ENCODE data around the gene TOMM40L.

TOMM40L gene

GRCh38 chr1:161188381-161188780, 37.5 kb upstream of the TOMM40L start:
- Histone ChIP-seq H3K4me3 (ENCODE audit: low read length in 2 of 2) (no peak overlapping the region), H3K27me3 (ENCODE audit: control insufficient read depth in 1 of 2, insufficient read depth in 2 of 2, low read length in 2 of 2) (no peaks in the 10 kb centered on the region), H3K9me3 (ENCODE audit: control insufficient read depth in 2 of 2, low read length in 2 of 2) (no peaks in the 10 kb centered on the region), H3K27ac (ENCODE audit: low read length) (no peak overlapping the region), H3K4me1 (ENCODE audit: control insufficient read depth, insufficient read depth, low read length) (peaks cover 21% of the 10 kb centered on the region), H3K36me3 (ENCODE audit: control insufficient read depth in 2 of 2, insufficient read depth in 2 of 2, low read length in 2 of 2) (peaks cover 0 to 6% of the 10 kb centered on the region in 2 donors), H3K9ac (ENCODE audit: low read length in 2 of 2) (no peak overlapping the region)

DNA sequence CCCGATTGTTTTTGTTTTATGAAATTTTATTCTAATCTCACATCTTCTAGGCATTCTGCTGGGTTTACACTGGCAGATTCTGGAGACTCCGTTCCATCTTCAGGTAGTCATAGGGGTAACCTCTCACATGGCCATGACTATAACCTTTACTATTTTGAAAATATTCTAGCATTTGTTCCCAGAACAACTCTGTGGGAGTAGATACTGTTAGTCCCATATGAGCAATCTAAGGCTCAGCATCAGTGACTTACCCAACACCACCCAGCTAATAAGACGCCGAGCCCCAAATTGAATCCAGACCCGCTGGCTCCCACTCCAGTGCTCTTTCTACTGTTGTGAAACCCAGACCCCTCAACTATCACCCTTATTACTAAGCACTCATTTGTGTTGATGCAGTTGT, 36.8 kb upstream of the TOMM40L start:
- Histone ChIP-seq H3K27me3 (ENCODE audit: control insufficient read depth in 1 of 2, insufficient read depth in 2 of 2, low read length in 2 of 2) (no peaks in the 10 kb centered on the region), H3K4me1 (ENCODE audit: control insufficient read depth, insufficient read depth, low read length) (peaks cover 21% of the 10 kb centered on the region), H3K9ac (ENCODE audit: low read length in 2 of 2) (no peak overlapping the region), H3K4me3 (ENCODE audit: low read length in 2 of 2) (no peak overlapping the region), H3K27ac (ENCODE audit: low read length) (no peak overlapping the region), H3K9me3 (ENCODE audit: control insufficient read depth in 2 of 2, low read length in 2 of 2) (no peaks in the 10 kb centered on the region), H3K36me3 (ENCODE audit: control insufficient read depth in 2 of 2, insufficient read depth in 2 of 2, low read length in 2 of 2) (peaks cover 0 to 6% of the 10 kb centered on the region in 2 donors)

GRCh38 chr1:161190962-161191521, 34.8 kb upstream of the TOMM40L start:
- Histone ChIP-seq H3K36me3 (ENCODE audit: control insufficient read depth in 2 of 2, insufficient read depth in 2 of 2, low read length in 2 of 2) (peaks cover 0 to 17% of the 10 kb centered on the region in 2 donors), H3K4me1 (ENCODE audit: control insufficient read depth, insufficient read depth, low read length) (peaks cover 18% of the 10 kb centered on the region), H3K27ac (ENCODE audit: low read length) (no peak overlapping the region)

DNA sequence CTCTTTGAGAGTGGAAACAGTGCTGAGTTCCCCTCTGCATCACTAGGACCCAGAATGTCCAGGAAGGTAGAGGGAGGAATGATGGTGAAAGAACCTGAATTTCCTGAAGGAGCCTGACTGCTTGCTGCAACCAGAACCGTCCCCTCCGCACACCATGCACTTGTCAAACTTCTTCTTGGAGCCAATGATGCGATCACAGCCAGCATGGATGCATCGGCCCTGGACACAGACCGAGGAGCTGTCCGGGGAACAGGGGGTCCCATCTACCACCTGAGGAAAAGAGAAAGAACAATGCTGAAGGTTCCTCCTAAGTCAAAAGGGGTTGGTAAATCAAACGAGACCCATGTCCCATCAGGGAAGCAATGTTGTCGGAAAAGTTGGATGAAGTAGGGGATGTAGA, 33.9 kb upstream of the TOMM40L start:
- no peaks in the 10 kb centered on the region for H3K27me3 ChIP-seq (ENCODE audit: control insufficient read depth in 1 of 2, insufficient read depth in 2 of 2, low read length in 2 of 2)
- no peak overlapping the region for H3K4me3 ChIP-seq (ENCODE audit: low read length in 2 of 2)
- H3K36me3 ChIP-seq (ENCODE audit: control insufficient read depth in 2 of 2, insufficient read depth in 2 of 2, low read length in 2 of 2) = peaks cover 0 to 18% of the 10 kb centered on the region in 2 donors
- no peaks in the 10 kb centered on the region for H3K9me3 ChIP-seq (ENCODE audit: control insufficient read depth in 2 of 2, low read length in 2 of 2)
- H3K4me1 ChIP-seq (ENCODE audit: control insufficient read depth, insufficient read depth, low read length) = peaks cover 24% of the 10 kb centered on the region
- no peak overlapping the region for H3K9ac ChIP-seq (ENCODE audit: low read length in 2 of 2)
- H3K27ac ChIP-seq (ENCODE audit: low read length) = no peak overlapping the region

More at GRCh38 chr1:161190962-161191521, 34.8 kb upstream of the TOMM40L start:
- Histone ChIP-seq H3K27me3 (ENCODE audit: control insufficient read depth in 1 of 2, insufficient read depth in 2 of 2, low read length in 2 of 2) (no peaks in the 10 kb centered on the region), H3K9ac (ENCODE audit: low read length in 2 of 2) (no peak overlapping the region), H3K4me3 (ENCODE audit: low read length in 2 of 2) (no peak overlapping the region), H3K9me3 (ENCODE audit: control insufficient read depth in 2 of 2, low read length in 2 of 2) (no peaks in the 10 kb centered on the region)

GRCh38 chr1:161192476-161193465, 33.1 kb upstream of the TOMM40L start:
- Histone ChIP-seq H3K36me3 (ENCODE audit: control insufficient read depth in 2 of 2, insufficient read depth in 2 of 2, low read length in 2 of 2) (peaks cover 0 to 18% of the 10 kb centered on the region in 2 donors), H3K9me3 (ENCODE audit: control insufficient read depth in 2 of 2, low read length in 2 of 2) (no peaks in the 10 kb centered on the region), H3K27me3 (ENCODE audit: control insufficient read depth in 1 of 2, insufficient read depth in 2 of 2, low read length in 2 of 2) (no peaks in the 10 kb centered on the region), H3K4me1 (ENCODE audit: control insufficient read depth, insufficient read depth, low read length) (peaks cover 28% of the 10 kb centered on the region), H3K9ac (ENCODE audit: low read length in 2 of 2) (no peak overlapping the region), H3K27ac (ENCODE audit: low read length) (no peak overlapping the region), H3K4me3 (ENCODE audit: low read length in 2 of 2) (no peak overlapping the region)

GRCh38 chr1:161193561-161194235, 32.2 kb upstream of the TOMM40L start:
- Histone ChIP-seq H3K27ac (ENCODE audit: low read length) (no peak overlapping the region), H3K36me3 (ENCODE audit: control insufficient read depth in 2 of 2, insufficient read depth in 2 of 2, low read length in 2 of 2) (peaks cover 0 to 18% of the 10 kb centered on the region in 2 donors), H3K4me1 (ENCODE audit: control insufficient read depth, insufficient read depth, low read length) (peaks cover 37% of the 10 kb centered on the region), H3K9me3 (ENCODE audit: control insufficient read depth in 2 of 2, low read length in 2 of 2) (no peaks in the 10 kb centered on the region), H3K9ac (ENCODE audit: low read length in 2 of 2) (no peak overlapping the region), H3K4me3 (ENCODE audit: low read length in 2 of 2) (no peak overlapping the region), H3K27me3 (ENCODE audit: control insufficient read depth in 1 of 2, insufficient read depth in 2 of 2, low read length in 2 of 2) (no peaks in the 10 kb centered on the region)

- Histone ChIP-seq H3K4me1 (ENCODE audit: control insufficient read depth, insufficient read depth, low read length) (peaks cover 51% of the 10 kb centered on the region), H3K27ac (ENCODE audit: low read length) (no peak overlapping the region), H3K36me3 (ENCODE audit: control insufficient read depth in 2 of 2, insufficient read depth in 2 of 2, low read length in 2 of 2) (peaks cover 0 to 18% of the 10 kb centered on the region in 2 donors), H3K9ac (ENCODE audit: low read length in 2 of 2) (peak overlapping the region in 1 of 2 donors; percentile 80), H3K4me3 (ENCODE audit: low read length in 2 of 2) (peak overlapping the region in 1 of 2 donors; percentile 54), H3K9me3 (ENCODE audit: control insufficient read depth in 2 of 2, low read length in 2 of 2) (no peaks in the 10 kb centered on the region), H3K27me3 (ENCODE audit: control insufficient read depth in 1 of 2, insufficient read depth in 2 of 2, low read length in 2 of 2) (no peaks in the 10 kb centered on the region)
Observed at GRCh38 chr1:161195171-161195570, 30.7 kb upstream of the TOMM40L start.

DNA sequence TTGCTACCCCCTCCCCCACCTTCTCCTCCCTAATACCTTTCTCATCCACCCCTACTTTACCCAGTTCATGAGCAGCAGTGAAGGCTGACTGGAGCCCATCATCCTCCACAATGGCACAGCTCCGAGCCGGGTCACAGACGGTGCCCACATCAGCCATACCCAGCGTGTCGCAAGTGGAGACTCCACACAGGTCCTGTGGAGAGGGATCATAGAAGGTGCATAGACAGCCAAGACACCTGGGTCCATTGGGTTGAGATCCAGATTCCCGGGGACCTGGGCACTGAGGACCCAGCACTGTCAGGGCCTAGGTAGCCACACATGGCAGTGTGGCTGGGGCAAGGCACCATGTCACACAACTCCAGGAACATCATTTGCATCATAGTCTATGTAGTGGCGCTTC, 29.7 kb upstream of the TOMM40L start:
- H3K4me1 ChIP-seq (ENCODE audit: control insufficient read depth, insufficient read depth, low read length) = peaks cover 60% of the 10 kb centered on the region
- H3K27ac ChIP-seq (ENCODE audit: low read length) = no peak overlapping the region
- peak overlapping the region; percentile 22 to 68 for H3K4me3 ChIP-seq (ENCODE audit: low read length in 2 of 2)
- peaks cover 0 to 18% of the 10 kb centered on the region in 2 donors for H3K36me3 ChIP-seq (ENCODE audit: control insufficient read depth in 2 of 2, insufficient read depth in 2 of 2, low read length in 2 of 2)
- no peaks in the 10 kb centered on the region for H3K27me3 ChIP-seq (ENCODE audit: control insufficient read depth in 1 of 2, insufficient read depth in 2 of 2, low read length in 2 of 2)
- peak overlapping the region in 1 of 2 donors; percentile 80 for H3K9ac ChIP-seq (ENCODE audit: low read length in 2 of 2)
- H3K9me3 ChIP-seq (ENCODE audit: control insufficient read depth in 2 of 2, low read length in 2 of 2) = no peaks in the 10 kb centered on the region

GRCh38 chr1:161196521-161197451, 29.1 kb upstream of the TOMM40L start:
- H3K9me3 ChIP-seq (ENCODE audit: control insufficient read depth in 2 of 2, low read length in 2 of 2) = no peaks in the 10 kb centered on the region

More at GRCh38 chr1:161196521-161197451, 29.1 kb upstream of the TOMM40L start:
- peak overlapping the region; percentile 66 to 68 for H3K4me3 ChIP-seq (ENCODE audit: low read length in 2 of 2)
- H3K36me3 ChIP-seq (ENCODE audit: control insufficient read depth in 2 of 2, insufficient read depth in 2 of 2, low read length in 2 of 2) = peaks cover 0 to 15% of the 10 kb centered on the region in 2 donors
- H3K27ac ChIP-seq (ENCODE audit: low read length) = peak overlapping the region; percentile 99
- H3K9ac ChIP-seq (ENCODE audit: low read length in 2 of 2) = peak overlapping the region; percentile 51 to 80
- no peaks in the 10 kb centered on the region for H3K27me3 ChIP-seq (ENCODE audit: control insufficient read depth in 1 of 2, insufficient read depth in 2 of 2, low read length in 2 of 2)
- peaks cover 67% of the 10 kb centered on the region for H3K4me1 ChIP-seq (ENCODE audit: control insufficient read depth, insufficient read depth, low read length)
